Fibroblast of skin of left biceps (primary cell): ENCODE measurements around the gene FLYWCH1.
"Not testable (repeated sequence)": the region's sequence is repeated elsewhere in the genome, so short reads cannot be mapped to it uniquely, and the experiment has no call there.

ENCODE experiments used
- DNase-seq, 2 experiments: peaks; one replicate each; pipeline ENCODE4 v3.0.0-alpha.2; 2013; ENCODE audit warnings: low read depth in 2 of 2

The FLYWCH1 gene

DNA sequence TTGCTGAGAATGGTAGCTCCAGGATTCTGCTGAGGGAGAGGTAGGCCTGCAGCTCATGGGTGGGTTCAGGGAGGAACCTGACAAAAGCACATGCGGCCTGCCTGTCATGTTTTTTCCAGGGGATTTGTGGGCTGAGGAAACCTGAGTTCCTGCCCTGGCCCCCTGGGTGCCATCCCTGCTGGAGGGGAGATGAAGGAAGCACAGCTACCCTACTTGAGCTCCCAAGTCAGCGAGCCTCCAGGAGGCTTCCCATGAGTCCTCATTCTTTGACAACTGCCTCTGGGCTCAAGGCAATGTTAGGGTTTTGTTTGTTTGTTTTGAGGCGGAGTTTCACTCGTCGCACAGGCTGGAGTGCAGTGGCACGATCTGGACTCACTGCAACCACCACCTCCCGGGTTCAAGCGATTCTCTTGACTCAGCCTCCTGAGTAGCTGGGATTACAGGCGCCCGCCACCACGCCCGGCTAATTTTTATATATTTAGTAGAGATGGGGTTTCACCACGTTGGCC is 12.1 kb upstream of the FLYWCH1 start:
- no peak for DNase-seq

DNA sequence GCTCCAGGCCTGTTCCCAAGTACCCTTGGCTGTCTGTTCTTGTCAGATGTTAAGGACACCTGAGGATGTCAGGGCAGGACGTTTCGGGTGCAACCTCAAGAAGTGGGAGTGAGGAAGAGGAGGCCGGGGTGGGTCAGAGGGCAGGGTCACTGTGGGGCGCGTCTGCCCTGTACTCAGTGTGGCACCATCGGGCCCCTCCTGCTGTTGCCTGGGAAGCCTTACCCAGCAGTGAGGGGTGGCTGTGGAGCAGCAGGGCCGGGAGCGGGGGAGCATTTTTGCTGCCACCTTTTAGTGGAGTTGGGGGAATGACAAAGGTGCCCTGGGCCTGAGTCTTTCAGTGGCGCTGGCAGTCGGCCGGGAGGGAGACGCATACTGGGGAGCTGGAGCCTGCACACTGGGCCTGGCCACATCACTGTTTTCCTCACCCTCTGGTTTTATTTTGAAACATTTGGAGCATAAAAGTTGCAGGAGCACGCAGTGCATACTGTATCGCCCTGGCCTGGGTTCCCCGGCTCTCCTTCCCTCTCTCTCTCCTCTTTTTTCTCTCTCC is 11.1 kb upstream of the FLYWCH1 start:
- DNase-seq: no peak

DNA sequence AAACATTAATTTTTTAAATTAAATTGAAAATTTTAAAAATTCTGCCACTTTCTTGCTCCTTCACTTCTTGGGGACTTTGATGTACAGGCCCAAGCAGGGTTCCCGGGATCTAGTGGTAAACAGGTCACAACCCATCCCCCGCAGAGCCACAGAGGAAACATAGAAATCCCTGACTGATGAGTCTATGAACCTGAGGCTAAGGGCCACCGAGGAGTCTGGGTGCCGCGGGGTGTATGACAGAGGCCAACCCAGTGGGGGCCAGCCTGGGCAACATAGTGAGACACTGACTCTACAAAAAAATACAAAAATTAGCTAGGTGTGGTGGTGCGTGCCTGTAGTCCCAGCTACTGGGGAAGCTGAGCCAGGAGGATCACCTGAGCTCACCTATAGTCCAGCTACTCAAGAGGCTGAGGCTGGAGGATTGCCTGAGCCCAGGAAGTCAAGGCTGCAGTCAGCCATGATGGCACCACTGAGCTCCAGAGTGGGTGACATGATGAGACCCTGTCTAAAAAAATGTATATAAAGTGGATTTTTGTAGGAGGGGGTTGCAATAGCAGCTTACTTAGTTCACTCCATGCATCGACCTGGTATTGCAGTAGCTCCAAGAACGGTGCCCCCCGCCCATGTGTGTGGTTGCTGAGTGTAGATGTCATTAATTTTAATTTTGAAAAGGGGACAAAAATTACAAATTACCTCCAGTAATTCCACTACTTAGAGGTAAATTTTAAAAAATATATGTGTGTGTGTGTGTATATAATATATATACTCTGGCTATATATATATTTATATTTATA is 9.2 kb upstream of the FLYWCH1 start:
- DNase-seq: no peak

DNA sequence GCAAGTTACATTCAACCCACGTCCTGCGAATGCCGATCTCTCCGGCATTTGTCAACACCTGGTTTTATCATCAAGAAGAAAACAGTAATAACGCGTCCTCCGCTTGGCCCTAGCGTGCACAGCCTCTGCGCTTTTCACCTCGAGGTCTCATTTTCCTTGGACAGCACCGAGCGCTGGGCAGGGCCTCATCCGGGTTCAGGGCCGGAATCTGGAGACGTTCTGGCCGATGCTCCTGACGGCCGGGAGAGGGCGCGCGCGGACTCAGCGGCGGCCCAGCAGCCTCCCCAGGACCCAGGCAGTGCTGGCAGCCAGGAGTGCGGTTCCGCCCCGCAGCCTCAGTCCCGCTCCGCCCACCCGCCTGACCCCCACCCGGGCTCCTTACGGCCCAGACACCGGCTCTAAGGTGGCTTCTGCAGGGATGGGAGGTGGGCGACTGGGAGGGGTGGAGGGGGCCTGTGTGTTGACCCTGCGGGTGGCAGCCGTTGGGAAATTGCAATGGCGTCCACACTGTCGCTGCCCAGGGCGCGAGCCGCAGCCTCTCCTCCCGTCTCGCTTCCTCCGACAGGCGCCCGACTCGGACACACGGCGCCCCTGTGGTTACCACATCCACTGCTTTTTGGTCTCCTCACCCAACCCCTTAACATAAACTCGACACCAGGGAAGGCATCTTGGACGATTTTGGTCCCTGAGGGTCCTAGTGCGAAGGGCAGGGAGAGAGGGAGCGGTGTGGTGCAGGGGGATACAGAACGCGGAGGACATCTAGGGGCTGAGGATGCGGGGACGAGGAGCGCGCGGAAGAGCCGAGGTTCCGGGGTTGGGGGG is 7.4 kb upstream of the FLYWCH1 start:
- peak in 1 of 2 experiments; percentile 36 for DNase-seq

DNA sequence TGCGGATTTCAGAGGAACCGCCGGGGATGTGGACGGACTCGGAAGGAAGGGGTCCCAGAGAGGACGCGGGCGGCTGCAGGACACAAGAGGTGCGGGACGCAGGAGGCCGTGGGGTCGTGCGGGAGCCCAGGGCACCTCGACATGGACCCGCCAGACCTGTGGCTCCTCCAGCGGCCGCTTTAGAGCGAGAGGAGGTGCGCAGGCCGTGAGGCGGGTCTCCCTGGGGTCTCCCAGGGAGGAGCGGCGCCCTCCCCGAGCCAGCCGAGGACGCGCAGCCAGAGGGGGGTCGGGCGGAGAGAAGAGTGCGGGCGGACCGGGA is 6.8 kb upstream of the FLYWCH1 start:
- DNase-seq: no peak

DNA sequence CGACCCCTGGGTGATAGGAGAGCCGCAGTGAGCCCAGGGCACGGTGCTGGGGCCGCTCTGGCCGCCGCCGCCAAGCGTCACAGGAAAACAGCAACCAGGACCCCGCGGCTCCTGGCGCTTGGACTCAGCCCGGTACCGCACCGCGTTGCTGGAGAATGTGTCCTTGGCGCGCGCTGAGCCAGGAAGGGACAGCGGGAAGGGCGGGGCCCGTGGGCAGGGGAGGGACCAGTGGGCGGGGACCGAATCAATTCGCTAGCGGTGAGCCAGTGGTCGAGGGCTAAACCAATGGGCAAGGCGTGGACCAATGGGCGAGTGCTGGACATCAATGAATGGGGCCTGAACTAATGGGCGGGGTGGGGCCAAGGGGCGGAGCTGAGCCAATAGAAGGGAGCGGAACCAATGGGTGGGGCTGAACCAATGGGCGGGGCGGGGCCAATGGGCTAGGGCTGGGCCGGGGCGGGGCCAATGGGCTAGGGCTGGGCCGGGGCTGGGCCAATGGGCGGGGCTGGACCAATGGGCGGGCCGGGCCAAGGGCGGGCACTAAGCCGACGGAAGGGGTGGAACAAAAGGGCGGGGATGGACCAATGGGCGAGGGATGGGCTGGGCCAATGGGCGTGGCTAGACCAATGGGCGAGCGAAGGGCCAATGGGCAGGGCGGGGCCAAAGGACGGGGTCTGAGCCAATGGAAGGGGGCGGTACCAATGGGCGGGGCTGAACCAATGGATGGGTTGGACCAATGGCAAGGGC is 6.3 kb upstream of the FLYWCH1 start:
- DNase-seq: peak; percentile 98

DNA sequence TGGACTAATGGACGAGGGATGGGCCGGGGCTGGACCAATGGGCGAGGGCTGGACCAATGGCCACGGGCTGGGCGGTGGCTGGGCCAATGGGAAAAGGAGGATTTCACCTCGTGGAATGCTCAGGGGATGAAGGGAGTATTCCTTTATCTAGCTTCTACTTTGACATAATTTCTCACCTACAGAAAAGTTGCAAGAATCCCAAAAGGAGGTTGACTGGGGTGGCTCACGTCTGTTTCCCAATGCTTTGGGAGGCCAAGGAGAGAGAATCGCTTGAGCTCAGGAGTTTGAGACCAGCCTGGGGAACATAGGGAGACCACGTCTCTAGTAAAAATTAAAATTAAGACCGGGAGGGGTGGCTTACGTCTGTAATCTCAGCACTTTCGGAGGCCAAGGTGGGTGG is 5.7 kb upstream of the FLYWCH1 start:
- no peak for DNase-seq

DNA sequence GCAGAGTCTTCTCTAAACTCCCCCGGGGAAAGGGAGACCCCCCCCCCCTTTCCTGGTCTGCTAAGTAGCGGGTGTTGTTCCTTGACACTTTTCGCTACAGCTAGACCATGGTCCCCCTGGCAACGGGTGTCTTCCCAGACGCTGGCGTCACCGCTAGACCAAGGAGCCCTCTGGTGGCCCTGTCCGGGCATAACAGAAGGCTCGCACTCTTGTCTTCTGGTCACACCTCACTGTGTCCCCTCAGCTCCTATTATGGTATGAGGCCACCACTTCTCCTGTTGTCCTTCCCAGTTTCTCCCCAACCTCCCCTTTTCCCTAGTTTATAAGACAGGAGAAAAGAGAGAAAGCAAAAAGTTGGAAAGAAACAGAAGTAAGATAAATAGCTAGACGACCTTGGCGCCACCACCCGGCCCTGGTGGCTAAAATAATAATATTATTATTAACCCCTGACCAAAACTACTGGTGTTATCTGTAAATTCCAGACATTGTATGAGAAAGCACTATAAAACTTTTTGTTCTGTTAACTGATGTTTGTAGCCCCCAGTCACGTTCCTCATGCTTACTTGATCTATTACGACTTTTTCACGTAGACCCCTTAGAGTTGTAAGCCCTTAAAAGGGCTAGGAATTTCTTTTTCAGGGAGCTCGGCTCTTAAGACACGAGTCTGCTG is 4.5 kb upstream of the FLYWCH1 start:
- DNase-seq: not testable (repeated sequence)

DNA sequence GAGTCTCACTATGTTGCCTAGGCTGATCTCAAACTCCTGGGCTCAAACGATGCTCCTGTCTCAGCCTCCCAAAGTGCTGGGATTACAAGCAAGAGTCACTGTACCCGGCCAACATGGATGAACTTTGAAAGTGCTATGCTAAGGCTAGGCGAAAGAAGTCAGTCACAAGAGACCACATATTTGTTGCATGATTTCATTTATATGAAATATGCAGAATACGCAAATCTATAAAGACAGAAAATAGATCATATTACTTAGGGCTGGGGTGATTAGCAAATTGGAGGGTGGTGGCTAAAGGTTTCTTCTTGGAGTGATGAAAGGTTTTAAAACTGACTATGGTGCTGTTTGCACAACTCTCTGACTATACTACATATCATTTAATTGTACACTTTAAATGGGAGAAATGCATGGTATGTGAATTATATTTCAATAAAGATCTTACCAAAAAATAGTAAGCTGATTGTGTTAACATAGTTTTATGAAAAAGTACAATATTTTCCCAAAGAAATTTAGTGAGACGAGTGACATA is 1.2 kb upstream of the FLYWCH1 start:
- no peak for DNase-seq

DNA sequence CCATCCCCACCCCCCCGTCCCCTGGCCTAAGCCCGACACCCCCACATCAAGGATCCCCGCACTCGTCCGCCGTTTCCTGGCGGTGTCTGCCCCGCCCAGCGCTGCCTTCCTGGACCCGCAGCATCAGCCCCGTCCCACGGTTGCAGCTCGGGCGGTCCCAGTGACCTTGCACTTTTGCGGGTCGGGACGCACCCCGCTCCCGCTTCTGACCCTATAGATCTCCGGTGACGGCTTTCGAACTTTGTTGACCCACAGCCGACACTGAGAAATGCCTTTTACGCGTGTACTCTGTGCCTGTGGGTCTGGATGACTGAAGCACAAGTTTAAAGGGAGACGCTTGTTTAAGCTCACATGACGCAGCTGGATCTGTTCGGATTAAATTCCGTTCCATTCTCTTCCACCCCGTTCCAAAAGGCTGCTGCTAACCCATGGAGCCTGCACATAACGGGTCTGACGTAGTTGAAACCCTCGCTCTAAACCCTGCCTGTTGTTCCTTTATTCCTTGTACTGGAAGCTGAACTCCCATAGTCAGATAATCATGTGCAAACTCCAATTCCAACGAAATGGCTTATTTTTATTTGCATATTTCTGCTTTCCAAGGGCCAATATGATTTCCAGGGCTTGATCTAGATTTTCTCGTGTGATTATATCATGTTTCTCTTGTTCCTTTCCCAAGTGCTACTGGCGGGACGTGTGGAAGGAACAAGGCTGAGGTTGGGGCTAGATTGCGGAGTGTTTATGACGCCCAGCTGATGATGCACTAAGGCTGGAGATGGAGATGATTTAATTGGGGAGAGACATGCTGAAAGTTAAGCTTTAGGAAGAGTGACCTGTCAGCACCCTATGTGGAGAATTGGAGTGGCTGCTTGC is 834 bp downstream of the FLYWCH1 start:
- DNase-seq: no peak

DNA sequence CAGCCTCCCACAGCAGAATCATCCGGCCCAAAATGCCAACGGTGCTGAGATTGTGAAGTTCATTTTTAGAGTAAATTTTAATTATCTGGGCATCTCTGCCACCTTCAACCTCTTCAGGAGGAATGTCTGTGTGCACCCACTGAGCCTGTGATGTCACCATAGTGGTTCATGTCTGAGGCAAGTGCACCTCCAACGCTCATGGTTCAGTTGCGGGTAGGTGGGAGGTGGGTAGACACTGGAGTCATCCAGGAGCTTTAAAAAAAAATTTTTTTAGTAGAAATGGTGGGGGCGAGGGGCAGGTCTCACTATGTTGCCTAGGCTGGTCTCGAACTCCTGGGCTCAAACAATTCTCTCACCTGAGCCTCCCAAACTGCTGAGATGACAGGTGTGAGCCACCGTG is 1.9 kb downstream of the FLYWCH1 start:
- no peak for DNase-seq

DNA sequence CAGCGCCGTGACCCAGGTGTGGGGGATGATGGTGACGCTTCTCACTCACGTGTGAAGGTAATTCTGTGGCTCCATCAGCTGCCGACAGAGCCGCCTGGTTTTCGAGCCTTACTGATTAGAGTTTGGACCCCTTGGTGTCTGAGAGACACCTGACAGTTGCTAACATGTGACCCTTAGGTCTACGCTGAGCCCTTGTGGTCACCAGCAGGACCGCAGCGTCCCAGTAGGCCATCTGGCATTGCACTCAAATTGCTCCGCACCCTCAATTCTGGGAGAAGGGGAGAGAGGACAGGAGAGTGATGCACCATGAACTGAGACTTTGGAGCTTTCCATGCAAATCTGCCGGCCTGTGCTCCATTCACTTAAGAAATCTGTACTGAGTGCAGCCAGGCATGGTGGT is 2.5 kb downstream of the FLYWCH1 start:
- no peak for DNase-seq

DNA sequence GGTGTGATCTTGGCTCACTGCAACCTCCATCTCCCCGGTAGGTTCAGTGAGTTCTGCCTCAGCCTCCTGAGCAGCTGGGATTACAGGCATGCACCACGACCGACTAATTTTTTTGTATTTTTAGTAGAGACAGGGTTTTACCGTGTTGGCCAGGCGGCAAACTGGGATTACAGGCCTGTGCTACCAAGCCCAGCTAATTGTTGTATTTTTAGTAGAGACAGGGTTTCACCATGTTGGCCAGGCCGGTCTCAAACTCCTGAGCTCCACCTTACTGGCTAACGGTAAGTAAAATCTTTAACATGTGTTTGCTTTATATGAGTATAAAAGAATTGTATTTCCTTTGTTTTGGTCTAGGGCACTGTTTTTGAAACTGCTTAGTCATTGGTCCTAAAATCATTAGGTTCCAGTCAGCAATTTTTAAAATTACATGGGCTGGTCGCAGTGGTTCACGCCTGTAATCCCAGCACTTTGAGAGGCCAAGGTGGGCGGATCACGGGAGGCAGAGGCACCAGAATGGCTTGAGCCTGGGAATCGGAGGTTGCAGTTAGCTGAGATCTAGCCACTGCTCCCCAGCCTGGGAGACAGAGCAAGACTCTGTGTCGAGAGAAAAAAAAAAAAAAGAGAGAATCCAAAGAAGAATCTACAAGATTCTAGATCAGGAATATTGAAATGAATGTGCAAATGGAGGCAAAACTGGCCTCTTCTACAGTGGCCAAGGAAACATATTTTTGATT is 3.6 kb downstream of the FLYWCH1 start:
- DNase-seq: no peak

DNA sequence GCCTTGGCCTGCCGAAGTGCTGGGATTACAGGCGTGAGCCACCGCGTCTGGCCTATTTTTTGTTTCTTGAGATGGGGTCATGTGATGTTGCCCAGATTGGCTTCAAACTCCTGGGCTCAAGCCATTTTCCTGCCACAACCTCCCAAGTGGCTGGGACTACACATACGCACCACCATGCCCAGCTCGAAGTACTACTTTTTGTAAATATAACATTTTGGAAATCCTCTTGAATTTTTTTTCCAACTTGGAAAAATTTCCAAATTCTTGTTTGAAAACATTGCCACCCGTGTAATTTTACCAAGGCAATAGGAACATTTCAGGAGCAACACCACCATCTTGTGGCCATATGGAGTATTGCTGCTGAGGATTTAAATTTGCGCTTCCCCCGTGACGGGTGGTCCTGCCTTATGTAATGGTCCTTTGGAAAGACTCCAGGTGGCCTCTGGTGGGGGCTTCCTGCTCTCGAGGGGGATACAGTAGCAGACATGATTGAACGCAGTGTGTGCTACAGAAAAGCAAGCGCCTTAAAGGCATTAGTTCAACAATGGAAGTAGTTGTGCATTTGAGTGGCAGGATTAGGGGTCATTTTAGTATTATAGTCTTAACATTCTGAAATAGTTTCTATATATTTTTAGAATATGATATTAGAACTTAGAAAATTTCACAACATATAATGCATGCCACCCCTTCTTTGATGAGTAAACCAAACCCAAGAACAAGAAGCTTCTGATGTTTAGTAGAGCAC is 8.0 kb downstream of the FLYWCH1 start:
- no peak for DNase-seq

DNA sequence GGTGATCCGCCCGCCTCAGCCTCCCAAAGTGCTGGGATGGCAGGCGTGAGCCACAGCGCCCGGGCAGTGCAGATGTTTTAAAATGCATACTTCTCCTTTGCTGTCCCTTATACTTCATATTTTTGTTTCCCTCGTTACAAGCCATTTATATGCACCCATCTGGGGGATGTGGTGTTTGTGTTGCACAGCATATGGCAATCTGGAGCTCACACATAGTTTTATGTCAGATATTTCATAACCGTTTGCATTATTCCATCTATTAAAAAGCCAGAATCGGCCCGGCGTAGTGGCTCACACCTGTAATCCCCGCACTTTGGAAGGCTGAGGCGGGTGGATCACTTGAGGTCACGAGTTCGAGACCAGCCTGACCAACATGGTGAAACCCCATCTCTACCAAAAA is 11.8 kb downstream of the FLYWCH1 start:
- DNase-seq: no peak

DNA sequence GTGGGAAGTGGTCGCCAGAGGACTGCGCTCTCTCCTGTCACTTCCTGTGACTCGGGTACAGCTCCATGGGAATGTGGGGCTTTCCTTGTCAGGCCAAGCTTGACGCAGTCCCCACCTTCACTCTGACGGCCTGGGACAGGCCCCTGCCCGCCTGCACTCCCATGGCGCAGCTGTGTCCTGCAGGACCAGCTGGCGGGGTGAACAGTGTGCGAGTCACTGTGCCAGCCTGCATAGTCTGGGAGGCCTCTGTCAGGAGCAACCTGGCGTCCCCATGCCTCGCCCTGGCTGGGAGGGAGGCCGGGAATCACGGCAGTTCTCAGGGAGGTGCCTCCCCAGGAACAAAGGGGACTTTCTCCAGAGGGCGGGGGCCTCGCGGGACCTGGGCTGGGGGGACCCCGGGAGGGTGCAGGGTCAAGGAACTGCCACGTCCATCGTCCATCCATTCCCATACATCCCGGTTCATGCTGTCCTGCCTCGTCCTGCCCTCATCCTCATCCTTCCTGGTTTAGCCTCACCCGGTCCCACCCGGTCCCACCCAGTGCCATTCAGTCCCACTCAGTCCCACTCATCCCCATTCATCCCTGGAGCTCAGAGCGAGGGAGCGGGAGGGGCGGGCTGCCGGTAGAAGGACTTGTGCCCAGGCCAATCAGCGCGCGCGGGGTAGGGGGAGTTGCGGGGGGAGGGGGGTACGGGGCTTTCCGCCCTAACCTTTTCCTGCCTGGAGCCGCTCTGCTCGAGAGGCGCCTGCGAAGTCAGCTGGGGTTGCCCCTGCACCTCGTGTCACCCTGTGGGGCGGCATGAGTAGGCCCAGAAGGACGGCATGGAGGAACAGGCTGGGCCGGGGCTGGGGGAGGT is 13.4 kb downstream of the FLYWCH1 start:
- no peak for DNase-seq

DNA sequence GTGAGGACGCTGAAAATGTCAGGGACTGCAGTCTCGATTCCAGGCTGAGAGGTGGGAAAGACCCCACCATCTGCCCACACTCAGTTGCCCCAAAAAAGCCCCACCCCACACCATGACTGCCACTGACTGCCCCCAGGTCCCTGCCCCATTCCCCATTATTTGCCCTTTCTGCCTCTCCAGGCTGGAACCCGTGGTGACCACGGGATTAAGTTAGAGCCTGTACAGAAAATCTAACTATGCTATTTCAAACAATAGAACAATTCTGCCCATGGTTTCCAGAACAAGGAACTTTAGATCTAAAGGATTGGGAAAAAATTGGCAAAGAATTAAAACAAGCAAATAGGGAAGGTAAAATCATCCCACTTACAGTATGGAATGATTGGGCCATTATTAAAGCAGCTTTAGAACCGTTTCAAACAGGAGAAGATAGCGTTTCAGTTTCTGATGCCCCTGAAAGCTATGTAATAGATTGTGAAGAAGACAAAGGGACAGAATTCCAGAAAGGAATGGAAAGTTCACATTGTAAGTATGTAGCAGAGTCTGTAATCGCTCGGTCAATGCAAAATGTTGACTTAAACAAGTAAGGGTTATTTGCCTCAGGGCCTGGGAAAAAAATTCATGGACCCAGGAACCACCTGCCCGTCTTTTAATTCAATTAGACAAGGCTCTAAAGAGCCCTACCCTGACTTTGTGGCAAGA is 14.4 kb downstream of the FLYWCH1 start:
- no peak for DNase-seq
